Stimulated activated CD4-positive, alpha-beta T cell treated with anti-CD3 and anti-CD28 coated beads, TNF-alpha, amount 100 ng/mL, for 4 hours (primary cell): ENCODE results near the gene AIG1.

Source experiments
- DNase-seq, 3 experiments: peaks; one replicate each; pipeline ENCODE4 v3.0.0-alpha.2; 2020; ENCODE audit warnings: low read depth in 3 of 3

The AIG1 gene

GRCh38 chr6:143127941-143128680, 67.4 kb downstream of the AIG1 start:
- no peak for DNase-seq

GRCh38 chr6:143128681-143129015, 68.0 kb downstream of the AIG1 start:
- DNase-seq, result no peak

- no peak for DNase-seq
Observed at GRCh38 chr6:143130928-143131327, 70.2 kb downstream of the AIG1 start.

- no peak for DNase-seq
Observed at GRCh38 chr6:143135325-143135724, 74.6 kb downstream of the AIG1 start.

- DNase-seq, result no peak
Observed at GRCh38 chr6:143135797-143136561, 75.3 kb downstream of the AIG1 start.

- DNase-seq, result no peak
Observed at GRCh38 chr6:143136647-143137046, 76.0 kb downstream of the AIG1 start.

GRCh38 chr6:143139239-143139784, 78.6 kb downstream of the AIG1 start:
- DNase-seq, result no peak

GRCh38 chr6:143139884-143140283, 79.2 kb downstream of the AIG1 start:
- DNase-seq, result peak in 1 of 3 experiments; percentile 7

- DNase-seq, result no peak
Observed at GRCh38 chr6:143140767-143141166, 80.1 kb downstream of the AIG1 start.

GRCh38 chr6:143141442-143141841, 80.8 kb downstream of the AIG1 start:
- DNase-seq, result no peak

- DNase-seq, result no peak
Observed at GRCh38 chr6:143146186-143146851, 85.6 kb downstream of the AIG1 start.

GRCh38 chr6:143149771-143150170, 89.1 kb downstream of the AIG1 start:
- DNase-seq, result no peak

GRCh38 chr6:143150281-143150680, 89.6 kb downstream of the AIG1 start:
- no peak for DNase-seq

- no peak for DNase-seq
Observed at GRCh38 chr6:143151381-143151780, 90.7 kb downstream of the AIG1 start.

GRCh38 chr6:143155681-143156080, 95.0 kb downstream of the AIG1 start:
- DNase-seq, result no peak

GRCh38 chr6:143157131-143157530, 96.4 kb downstream of the AIG1 start:
- DNase-seq, result no peak

- DNase-seq, result no peak
Observed at GRCh38 chr6:143158113-143158581, 97.5 kb downstream of the AIG1 start.

- no peak for DNase-seq
Observed at GRCh38 chr6:143159001-143159400, 98.3 kb downstream of the AIG1 start.

GRCh38 chr6:143160015-143160414, 99.3 kb downstream of the AIG1 start:
- no peak for DNase-seq

- no peak for DNase-seq
Observed at GRCh38 chr6:143160439-143161220, 99.9 kb downstream of the AIG1 start.

- DNase-seq, result no peak
Observed at GRCh38 chr6:143163621-143164020, 102.9 kb downstream of the AIG1 start.
